Measurements from ENCODE around the gene SLC9A9.

Gene SLC9A9

GRCh38 chr3:143421556-143421955 lies 426.7 kb downstream of the SLC9A9 start:
- no peak overlapping the region for H3K4me3 ChIP-seq (ENCODE audit: low read length)
- H3K23ac ChIP-seq (ENCODE audit: low read length): no peak overlapping the region
- H3K56ac ChIP-seq (ENCODE audit: low read length): no peak overlapping the region
- WGBS (ENCODE audit: extremely low coverage, insufficient coverage, low lambda C conversion rate): no CpG with 5 or more reads among the region's 3 CpGs
- H3K79me2 ChIP-seq (ENCODE audit: control insufficient read depth, insufficient read depth, low read length): no peaks in the 10 kb centered on the region
- H4K8ac ChIP-seq (ENCODE audit: low read depth, low read length): no peak overlapping the region
- H3K18ac ChIP-seq (ENCODE audit: low read length): no peak overlapping the region
- H3K4me1 ChIP-seq (ENCODE audit: control insufficient read depth, low read depth, low read length): no peaks in the 10 kb centered on the region
- H3K4me2 ChIP-seq (ENCODE audit: low read length): no peak overlapping the region
- H3K79me1 ChIP-seq (ENCODE audit: low read length): no peaks in the 10 kb centered on the region
- H2BK15ac ChIP-seq (replicated peaks; ENCODE audit: low read depth): no peak overlapping the region
- no peak overlapping the region for H2AK5ac ChIP-seq (ENCODE audit: low read length)
- no peak overlapping the region for H2BK120ac ChIP-seq (ENCODE audit: low read depth, low read length)
- no peaks in the 10 kb centered on the region for H3K36me3 ChIP-seq (ENCODE audit: control insufficient read depth, insufficient read depth, low read length)
- no peak overlapping the region for H4K5ac ChIP-seq (ENCODE audit: low read length)
- no peak overlapping the region for H3K4ac ChIP-seq (ENCODE audit: low read depth, low read length)
- DNase-seq: no peak
- H3K27me3 ChIP-seq (ENCODE audit: insufficient read depth, low read length, poor library complexity): no peaks in the 10 kb centered on the region
- no peak overlapping the region for H3K27ac ChIP-seq (ENCODE audit: low read depth, low read length)
- H3K9ac ChIP-seq (ENCODE audit: low read length): no peak overlapping the region
- H2BK5ac ChIP-seq (ENCODE audit: low read length): no peak overlapping the region

- no CpG with 5 or more reads among the region's 3 CpGs for WGBS (ENCODE audit: extremely low coverage, insufficient coverage, low lambda C conversion rate)
These were observed 428.7 kb downstream of the SLC9A9 start for GRCh38 chr3:143419611-143420010.

GRCh38 chr3:143418391-143418790 lies 429.9 kb downstream of the SLC9A9 start:
- WGBS (ENCODE audit: extremely low coverage, insufficient coverage, low lambda C conversion rate): no CpG with 5 or more reads among the region's 3 CpGs
- Histone ChIP-seq H3K56ac (ENCODE audit: low read length) (no peak overlapping the region), H2AK5ac (ENCODE audit: low read length) (no peak overlapping the region), H3K27me3 (ENCODE audit: insufficient read depth, low read length, poor library complexity) (no peaks in the 10 kb centered on the region), H3K18ac (ENCODE audit: low read length) (no peak overlapping the region), H2BK15ac (replicated peaks; ENCODE audit: low read depth) (no peak overlapping the region), H3K4me2 (ENCODE audit: low read length) (no peak overlapping the region), H3K4me1 (ENCODE audit: control insufficient read depth, low read depth, low read length) (no peaks in the 10 kb centered on the region), H3K4ac (ENCODE audit: low read depth, low read length) (no peak overlapping the region), H4K8ac (ENCODE audit: low read depth, low read length) (no peak overlapping the region), H3K4me3 (ENCODE audit: low read length) (no peak overlapping the region), H3K27ac (ENCODE audit: low read depth, low read length) (no peak overlapping the region), H2BK120ac (ENCODE audit: low read depth, low read length) (no peak overlapping the region), H2BK5ac (ENCODE audit: low read length) (no peak overlapping the region), H3K79me2 (ENCODE audit: control insufficient read depth, insufficient read depth, low read length) (no peaks in the 10 kb centered on the region), H3K36me3 (ENCODE audit: control insufficient read depth, insufficient read depth, low read length) (no peaks in the 10 kb centered on the region), H3K79me1 (ENCODE audit: low read length) (no peaks in the 10 kb centered on the region), H3K23ac (ENCODE audit: low read length) (no peak overlapping the region), H3K9ac (ENCODE audit: low read length) (no peak overlapping the region), H4K5ac (ENCODE audit: low read length) (no peak overlapping the region)
- DNase-seq: no peak

More at GRCh38 chr3:143419611-143420010, 428.7 kb downstream of the SLC9A9 start:
- no peak overlapping the region for H2BK15ac ChIP-seq (replicated peaks; ENCODE audit: low read depth)
- H4K5ac ChIP-seq (ENCODE audit: low read length): no peak overlapping the region
- H3K4ac ChIP-seq (ENCODE audit: low read depth, low read length): no peak overlapping the region
- no peaks in the 10 kb centered on the region for H3K79me1 ChIP-seq (ENCODE audit: low read length)
- H3K18ac ChIP-seq (ENCODE audit: low read length): no peak overlapping the region
- no peaks in the 10 kb centered on the region for H3K4me1 ChIP-seq (ENCODE audit: control insufficient read depth, low read depth, low read length)
- H3K36me3 ChIP-seq (ENCODE audit: control insufficient read depth, insufficient read depth, low read length): no peaks in the 10 kb centered on the region
- H3K27ac ChIP-seq (ENCODE audit: low read depth, low read length): no peak overlapping the region
- no peaks in the 10 kb centered on the region for H3K27me3 ChIP-seq (ENCODE audit: insufficient read depth, low read length, poor library complexity)
- no peak overlapping the region for H3K4me3 ChIP-seq (ENCODE audit: low read length)
- no peak overlapping the region for H3K23ac ChIP-seq (ENCODE audit: low read length)
- H4K8ac ChIP-seq (ENCODE audit: low read depth, low read length): no peak overlapping the region
- DNase-seq: no peak
- H2BK5ac ChIP-seq (ENCODE audit: low read length): no peak overlapping the region
- H3K9ac ChIP-seq (ENCODE audit: low read length): no peak overlapping the region
- no peak overlapping the region for H2BK120ac ChIP-seq (ENCODE audit: low read depth, low read length)
- H3K79me2 ChIP-seq (ENCODE audit: control insufficient read depth, insufficient read depth, low read length): no peaks in the 10 kb centered on the region
- H2AK5ac ChIP-seq (ENCODE audit: low read length): no peak overlapping the region
- no peak overlapping the region for H3K4me2 ChIP-seq (ENCODE audit: low read length)
- H3K56ac ChIP-seq (ENCODE audit: low read length): no peak overlapping the region

- H3K79me1 ChIP-seq (ENCODE audit: low read length): no peaks in the 10 kb centered on the region
- H2BK15ac ChIP-seq (replicated peaks; ENCODE audit: low read depth): no peak overlapping the region
- H3K27me3 ChIP-seq (ENCODE audit: insufficient read depth, low read length, poor library complexity): no peaks in the 10 kb centered on the region
- no peak for DNase-seq
- H3K23ac ChIP-seq (ENCODE audit: low read length): no peak overlapping the region
- no peak overlapping the region for H3K27ac ChIP-seq (ENCODE audit: low read depth, low read length)
- H2BK120ac ChIP-seq (ENCODE audit: low read depth, low read length): no peak overlapping the region
- H3K4me1 ChIP-seq (ENCODE audit: control insufficient read depth, low read depth, low read length): no peaks in the 10 kb centered on the region
- no CpG with 5 or more reads among the region's 2 CpGs for WGBS (ENCODE audit: extremely low coverage, insufficient coverage, low lambda C conversion rate)
- no peaks in the 10 kb centered on the region for H3K79me2 ChIP-seq (ENCODE audit: control insufficient read depth, insufficient read depth, low read length)
- no peak overlapping the region for H4K5ac ChIP-seq (ENCODE audit: low read length)
- no peak overlapping the region for H4K8ac ChIP-seq (ENCODE audit: low read depth, low read length)
- H3K4ac ChIP-seq (ENCODE audit: low read depth, low read length): no peak overlapping the region
- no peaks in the 10 kb centered on the region for H3K36me3 ChIP-seq (ENCODE audit: control insufficient read depth, insufficient read depth, low read length)
- H3K4me3 ChIP-seq (ENCODE audit: low read length): no peak overlapping the region
- H3K56ac ChIP-seq (ENCODE audit: low read length): no peak overlapping the region
- H2BK5ac ChIP-seq (ENCODE audit: low read length): no peak overlapping the region
- no peak overlapping the region for H3K18ac ChIP-seq (ENCODE audit: low read length)
- no peak overlapping the region for H3K4me2 ChIP-seq (ENCODE audit: low read length)
- H2AK5ac ChIP-seq (ENCODE audit: low read length): no peak overlapping the region
- no peak overlapping the region for H3K9ac ChIP-seq (ENCODE audit: low read length)
These were observed 432.0 kb downstream of the SLC9A9 start for GRCh38 chr3:143416229-143416628.

GRCh38 chr3:143414571-143415253 lies 433.6 kb downstream of the SLC9A9 start:
- Histone ChIP-seq H3K56ac (ENCODE audit: low read length) (no peak overlapping the region), H3K4me2 (ENCODE audit: low read length) (no peak overlapping the region), H2BK15ac (replicated peaks; ENCODE audit: low read depth) (no peak overlapping the region), H3K79me1 (ENCODE audit: low read length) (no peaks in the 10 kb centered on the region), H2BK5ac (ENCODE audit: low read length) (no peak overlapping the region), H2BK120ac (ENCODE audit: low read depth, low read length) (no peak overlapping the region), H3K79me2 (ENCODE audit: control insufficient read depth, insufficient read depth, low read length) (no peaks in the 10 kb centered on the region), H3K4ac (ENCODE audit: low read depth, low read length) (no peak overlapping the region), H3K36me3 (ENCODE audit: control insufficient read depth, insufficient read depth, low read length) (no peaks in the 10 kb centered on the region), H4K5ac (ENCODE audit: low read length) (no peak overlapping the region), H4K8ac (ENCODE audit: low read depth, low read length) (no peak overlapping the region), H3K27ac (ENCODE audit: low read depth, low read length) (no peak overlapping the region), H3K27me3 (ENCODE audit: insufficient read depth, low read length, poor library complexity) (no peaks in the 10 kb centered on the region), H3K4me1 (ENCODE audit: control insufficient read depth, low read depth, low read length) (no peaks in the 10 kb centered on the region), H3K23ac (ENCODE audit: low read length) (no peak overlapping the region), H3K4me3 (ENCODE audit: low read length) (no peak overlapping the region), H3K18ac (ENCODE audit: low read length) (no peak overlapping the region), H2AK5ac (ENCODE audit: low read length) (no peak overlapping the region), H3K9ac (ENCODE audit: low read length) (no peak overlapping the region)
- no peak for DNase-seq
- no CpG with 5 or more reads among the region's 2 CpGs for WGBS (ENCODE audit: extremely low coverage, insufficient coverage, low lambda C conversion rate)

- Histone ChIP-seq H3K4me2 (ENCODE audit: low read length) (no peak overlapping the region), H3K23ac (ENCODE audit: low read length) (no peak overlapping the region), H2BK120ac (ENCODE audit: low read depth, low read length) (no peak overlapping the region), H2BK15ac (replicated peaks; ENCODE audit: low read depth) (no peak overlapping the region), H2AK5ac (ENCODE audit: low read length) (no peak overlapping the region), H4K5ac (ENCODE audit: low read length) (no peak overlapping the region), H3K4me1 (ENCODE audit: control insufficient read depth, low read depth, low read length) (no peaks in the 10 kb centered on the region), H3K18ac (ENCODE audit: low read length) (no peak overlapping the region), H3K56ac (ENCODE audit: low read length) (no peak overlapping the region), H3K27ac (ENCODE audit: low read depth, low read length) (no peak overlapping the region), H3K79me2 (ENCODE audit: control insufficient read depth, insufficient read depth, low read length) (no peaks in the 10 kb centered on the region), H4K8ac (ENCODE audit: low read depth, low read length) (no peak overlapping the region), H3K36me3 (ENCODE audit: control insufficient read depth, insufficient read depth, low read length) (no peaks in the 10 kb centered on the region), H3K79me1 (ENCODE audit: low read length) (no peaks in the 10 kb centered on the region), H3K4ac (ENCODE audit: low read depth, low read length) (no peak overlapping the region), H2BK5ac (ENCODE audit: low read length) (no peak overlapping the region), H3K27me3 (ENCODE audit: insufficient read depth, low read length, poor library complexity) (no peaks in the 10 kb centered on the region), H3K4me3 (ENCODE audit: low read length) (no peak overlapping the region), H3K9ac (ENCODE audit: low read length) (no peak overlapping the region)
- WGBS (ENCODE audit: extremely low coverage, insufficient coverage, low lambda C conversion rate): no CpG with 5 or more reads among the region's 4 CpGs
- DNase-seq: no peak
These were observed 434.9 kb downstream of the SLC9A9 start for GRCh38 chr3:143413372-143413771.
